ENCODE results near the gene CDSN.

GRCh38 chr6:31142361-31142761 lies 22.1 kb upstream of the CDSN start:
- TF ChIP-seq, protein P1, sequence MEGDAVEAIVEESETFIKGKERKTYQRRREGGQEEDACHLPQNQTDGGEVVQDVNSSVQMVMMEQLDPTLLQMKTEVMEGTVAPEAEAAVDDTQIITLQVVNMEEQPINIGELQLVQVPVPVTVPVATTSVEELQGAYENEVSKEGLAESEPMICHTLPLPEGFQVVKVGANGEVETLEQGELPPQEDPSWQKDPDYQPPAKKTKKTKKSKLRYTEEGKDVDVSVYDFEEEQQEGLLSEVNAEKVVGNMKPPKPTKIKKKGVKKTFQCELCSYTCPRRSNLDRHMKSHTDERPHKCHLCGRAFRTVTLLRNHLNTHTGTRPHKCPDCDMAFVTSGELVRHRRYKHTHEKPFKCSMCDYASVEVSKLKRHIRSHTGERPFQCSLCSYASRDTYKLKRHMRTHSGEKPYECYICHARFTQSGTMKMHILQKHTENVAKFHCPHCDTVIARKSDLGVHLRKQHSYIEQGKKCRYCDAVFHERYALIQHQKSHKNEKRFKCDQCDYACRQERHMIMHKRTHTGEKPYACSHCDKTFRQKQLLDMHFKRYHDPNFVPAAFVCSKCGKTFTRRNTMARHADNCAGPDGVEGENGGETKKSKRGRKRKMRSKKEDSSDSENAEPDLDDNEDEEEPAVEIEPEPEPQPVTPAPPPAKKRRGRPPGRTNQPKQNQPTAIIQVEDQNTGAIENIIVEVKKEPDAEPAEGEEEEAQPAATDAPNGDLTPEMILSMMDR (conservative IDR thresholded peaks at IDR 0.05; ENCODE audit: low read depth in 2 of 2): no peak
- TF ChIP-seq POLR2AphosphoS5 (IDR thresholded peaks at IDR 0.05; ENCODE audit: low read depth) (no peak), EZH2 (IDR thresholded peaks at IDR 0.05; ENCODE audit: low read depth, unreplicated experiment) (no peak)
- TF ChIP-seq, protein P2, sequence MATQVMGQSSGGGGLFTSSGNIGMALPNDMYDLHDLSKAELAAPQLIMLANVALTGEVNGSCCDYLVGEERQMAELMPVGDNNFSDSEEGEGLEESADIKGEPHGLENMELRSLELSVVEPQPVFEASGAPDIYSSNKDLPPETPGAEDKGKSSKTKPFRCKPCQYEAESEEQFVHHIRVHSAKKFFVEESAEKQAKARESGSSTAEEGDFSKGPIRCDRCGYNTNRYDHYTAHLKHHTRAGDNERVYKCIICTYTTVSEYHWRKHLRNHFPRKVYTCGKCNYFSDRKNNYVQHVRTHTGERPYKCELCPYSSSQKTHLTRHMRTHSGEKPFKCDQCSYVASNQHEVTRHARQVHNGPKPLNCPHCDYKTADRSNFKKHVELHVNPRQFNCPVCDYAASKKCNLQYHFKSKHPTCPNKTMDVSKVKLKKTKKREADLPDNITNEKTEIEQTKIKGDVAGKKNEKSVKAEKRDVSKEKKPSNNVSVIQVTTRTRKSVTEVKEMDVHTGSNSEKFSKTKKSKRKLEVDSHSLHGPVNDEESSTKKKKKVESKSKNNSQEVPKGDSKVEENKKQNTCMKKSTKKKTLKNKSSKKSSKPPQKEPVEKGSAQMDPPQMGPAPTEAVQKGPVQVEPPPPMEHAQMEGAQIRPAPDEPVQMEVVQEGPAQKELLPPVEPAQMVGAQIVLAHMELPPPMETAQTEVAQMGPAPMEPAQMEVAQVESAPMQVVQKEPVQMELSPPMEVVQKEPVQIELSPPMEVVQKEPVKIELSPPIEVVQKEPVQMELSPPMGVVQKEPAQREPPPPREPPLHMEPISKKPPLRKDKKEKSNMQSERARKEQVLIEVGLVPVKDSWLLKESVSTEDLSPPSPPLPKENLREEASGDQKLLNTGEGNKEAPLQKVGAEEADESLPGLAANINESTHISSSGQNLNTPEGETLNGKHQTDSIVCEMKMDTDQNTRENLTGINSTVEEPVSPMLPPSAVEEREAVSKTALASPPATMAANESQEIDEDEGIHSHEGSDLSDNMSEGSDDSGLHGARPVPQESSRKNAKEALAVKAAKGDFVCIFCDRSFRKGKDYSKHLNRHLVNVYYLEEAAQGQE (IDR thresholded peaks at IDR 0.05; ENCODE audit: unreplicated experiment): no peak
